ENCODE results near the gene LRRK2.

Gene LRRK2

DNA sequence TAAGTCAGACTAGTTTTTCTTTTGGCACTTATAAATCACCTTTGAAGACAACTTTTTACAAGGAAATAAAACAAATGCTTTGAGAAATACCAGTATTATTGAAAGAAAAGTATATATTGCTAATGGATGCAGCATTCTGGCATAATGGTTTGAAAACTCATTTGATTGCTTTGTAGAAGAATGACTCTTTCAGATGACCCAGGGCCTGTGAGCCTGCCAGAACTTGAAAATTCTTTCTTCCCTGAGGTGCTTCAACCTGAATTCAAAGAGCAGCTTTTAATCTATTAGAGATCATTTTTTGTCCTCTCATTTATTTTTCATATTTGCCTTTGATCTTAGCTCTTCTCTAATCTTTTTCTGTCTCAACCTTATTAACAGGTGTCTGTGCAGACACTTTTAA is 87.4 kb downstream of the LRRK2 start:
- no peaks in the 10 kb centered on the region for H3K9me3 ChIP-seq (ENCODE audit: control insufficient read depth, low read length)
- no peak overlapping the region for H3K9ac ChIP-seq
- H3K27ac ChIP-seq = no peak overlapping the region
- H3K4me2 ChIP-seq (ENCODE audit: low read length) = no peak overlapping the region
- no peaks in the 10 kb centered on the region for H3K4me1 ChIP-seq
- H2AFZ ChIP-seq = no peak overlapping the region
- H3K27me3 ChIP-seq (ENCODE audit: control insufficient read depth, insufficient read depth, low read length) = no peaks in the 10 kb centered on the region
- TF ChIP-seq CTCF (IDR thresholded peaks at IDR 0.05) = no peak
- H3K36me3 ChIP-seq (ENCODE audit: control insufficient read depth, insufficient read depth, low read length) = no peaks in the 10 kb centered on the region
- H3K4me3 ChIP-seq (ENCODE audit: low read depth, low read length) = no peak overlapping the region
- H3K79me2 ChIP-seq = no peaks in the 10 kb centered on the region

DNA sequence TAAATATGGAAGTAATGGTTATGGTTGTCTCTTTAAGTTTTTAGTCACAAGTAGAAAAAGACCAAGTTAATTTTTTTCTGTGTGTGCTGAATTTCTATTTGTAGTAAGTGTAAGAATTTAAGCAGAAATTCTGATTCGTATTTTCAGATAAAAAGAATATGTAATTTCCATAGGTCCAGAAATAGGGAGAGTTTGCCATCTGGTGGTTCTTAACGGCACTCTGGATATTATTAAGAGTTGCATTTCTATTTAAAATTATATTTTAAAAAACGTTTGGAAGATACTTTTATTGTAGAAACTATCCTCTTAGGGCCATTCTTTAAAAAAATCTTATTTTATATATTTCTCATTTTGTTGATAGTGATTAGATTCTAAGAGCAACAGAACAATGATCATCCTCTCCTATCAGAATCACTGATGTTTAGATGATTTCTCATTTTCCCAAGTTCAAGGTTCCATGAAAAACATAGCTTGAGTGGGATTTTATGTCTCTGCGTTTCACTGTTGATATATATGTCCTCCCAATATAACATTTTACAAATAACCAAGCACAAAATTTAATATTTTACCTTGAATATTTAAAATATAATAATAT is 88.3 kb downstream of the LRRK2 start:
- H3K4me3 ChIP-seq (ENCODE audit: low read depth, low read length) = no peak overlapping the region
- H3K4me1 ChIP-seq = no peaks in the 10 kb centered on the region
- no peaks in the 10 kb centered on the region for H3K9me3 ChIP-seq (ENCODE audit: control insufficient read depth, low read length)
- H2AFZ ChIP-seq = no peak overlapping the region
- H3K36me3 ChIP-seq (ENCODE audit: control insufficient read depth, insufficient read depth, low read length) = no peaks in the 10 kb centered on the region
- H3K79me2 ChIP-seq = no peaks in the 10 kb centered on the region
- peak; percentile 38 for TF ChIP-seq CTCF (IDR thresholded peaks at IDR 0.05)
- H3K9ac ChIP-seq = no peak overlapping the region
- H3K4me2 ChIP-seq (ENCODE audit: low read length) = no peak overlapping the region
- no peaks in the 10 kb centered on the region for H3K27me3 ChIP-seq (ENCODE audit: control insufficient read depth, insufficient read depth, low read length)
- no peak overlapping the region for H3K27ac ChIP-seq

- no peak overlapping the region for H3K4me2 ChIP-seq (ENCODE audit: low read length)
- no peak for TF ChIP-seq CTCF (IDR thresholded peaks at IDR 0.05)
- no peak overlapping the region for H2AFZ ChIP-seq
- no peak overlapping the region for H3K4me3 ChIP-seq (ENCODE audit: low read depth, low read length)
- H3K9me3 ChIP-seq (ENCODE audit: control insufficient read depth, low read length) = no peaks in the 10 kb centered on the region
- no peaks in the 10 kb centered on the region for H3K36me3 ChIP-seq (ENCODE audit: control insufficient read depth, insufficient read depth, low read length)
- H3K27me3 ChIP-seq (ENCODE audit: control insufficient read depth, insufficient read depth, low read length) = no peaks in the 10 kb centered on the region
- H3K79me2 ChIP-seq = no peaks in the 10 kb centered on the region
- no peak overlapping the region for H3K9ac ChIP-seq
- no peaks in the 10 kb centered on the region for H3K4me1 ChIP-seq
- no peak overlapping the region for H3K27ac ChIP-seq
Observed at GRCh38 chr12:40313928-40314327, 89.1 kb downstream of the LRRK2 start.

DNA sequence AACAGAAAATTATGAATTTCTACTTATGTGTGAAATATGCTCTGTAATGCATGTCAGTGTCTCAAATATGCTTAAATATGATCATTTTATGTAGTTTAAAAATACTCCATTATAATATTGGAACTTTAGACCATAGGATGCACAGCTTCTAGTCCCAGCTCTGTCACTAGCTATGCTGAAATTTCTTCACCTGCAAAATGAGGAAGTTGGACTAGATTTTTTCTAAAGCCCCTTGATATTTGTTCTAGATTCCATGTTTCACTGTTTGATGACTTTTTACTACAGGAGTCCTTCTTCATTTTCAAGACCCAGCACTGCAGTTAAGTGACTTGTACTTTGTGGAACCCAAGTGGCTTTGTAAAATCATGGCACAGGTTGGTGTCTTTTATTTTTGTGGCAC is 90.1 kb downstream of the LRRK2 start:
- TF ChIP-seq CTCF (IDR thresholded peaks at IDR 0.05) = no peak
- Histone ChIP-seq H3K9ac (no peak overlapping the region), H3K9me3 (ENCODE audit: control insufficient read depth, low read length) (no peaks in the 10 kb centered on the region), H3K79me2 (no peaks in the 10 kb centered on the region), H3K27me3 (ENCODE audit: control insufficient read depth, insufficient read depth, low read length) (no peaks in the 10 kb centered on the region), H3K36me3 (ENCODE audit: control insufficient read depth, insufficient read depth, low read length) (no peaks in the 10 kb centered on the region), H3K4me1 (no peaks in the 10 kb centered on the region), H3K4me2 (ENCODE audit: low read length) (no peak overlapping the region), H3K4me3 (ENCODE audit: low read depth, low read length) (no peak overlapping the region), H3K27ac (no peak overlapping the region), H2AFZ (no peak overlapping the region)

DNA sequence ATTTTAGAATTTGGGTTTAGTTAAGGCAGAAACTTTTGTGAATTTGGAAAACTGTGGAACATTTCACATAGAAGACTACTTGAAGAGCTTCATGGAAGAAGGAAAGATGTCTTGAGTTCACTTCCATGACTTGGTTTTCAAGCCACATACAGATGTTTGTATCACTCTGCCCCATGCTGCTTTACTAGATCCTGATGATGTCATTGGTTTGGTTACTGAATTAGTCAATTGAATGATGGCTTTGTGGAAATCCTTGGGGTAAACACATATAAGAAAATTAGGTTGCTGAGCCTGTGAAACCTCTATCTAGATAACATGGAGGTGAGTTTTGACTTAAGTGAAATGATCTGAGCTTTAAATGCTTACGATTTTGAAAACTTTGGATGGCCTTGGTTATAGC is 90.6 kb downstream of the LRRK2 start:
- no peaks in the 10 kb centered on the region for H3K79me2 ChIP-seq
- TF ChIP-seq CTCF (IDR thresholded peaks at IDR 0.05) = no peak
- no peaks in the 10 kb centered on the region for H3K27me3 ChIP-seq (ENCODE audit: control insufficient read depth, insufficient read depth, low read length)
- H2AFZ ChIP-seq = no peak overlapping the region
- H3K4me2 ChIP-seq (ENCODE audit: low read length) = no peak overlapping the region
- H3K4me3 ChIP-seq (ENCODE audit: low read depth, low read length) = no peak overlapping the region
- H3K36me3 ChIP-seq (ENCODE audit: control insufficient read depth, insufficient read depth, low read length) = no peaks in the 10 kb centered on the region
- no peaks in the 10 kb centered on the region for H3K9me3 ChIP-seq (ENCODE audit: control insufficient read depth, low read length)
- no peak overlapping the region for H3K27ac ChIP-seq
- no peak overlapping the region for H3K9ac ChIP-seq
- H3K4me1 ChIP-seq = no peaks in the 10 kb centered on the region
